ENCODE measurements around the gene KLHL21.
A peak's percentile ranks its signal among the peaks of the same experiment; 100 is the strongest.
"Not testable (repeated sequence)": the region's sequence is repeated elsewhere in the genome, so short reads cannot be mapped to it uniquely, and the experiment has no call there.

Gene KLHL21

DNA sequence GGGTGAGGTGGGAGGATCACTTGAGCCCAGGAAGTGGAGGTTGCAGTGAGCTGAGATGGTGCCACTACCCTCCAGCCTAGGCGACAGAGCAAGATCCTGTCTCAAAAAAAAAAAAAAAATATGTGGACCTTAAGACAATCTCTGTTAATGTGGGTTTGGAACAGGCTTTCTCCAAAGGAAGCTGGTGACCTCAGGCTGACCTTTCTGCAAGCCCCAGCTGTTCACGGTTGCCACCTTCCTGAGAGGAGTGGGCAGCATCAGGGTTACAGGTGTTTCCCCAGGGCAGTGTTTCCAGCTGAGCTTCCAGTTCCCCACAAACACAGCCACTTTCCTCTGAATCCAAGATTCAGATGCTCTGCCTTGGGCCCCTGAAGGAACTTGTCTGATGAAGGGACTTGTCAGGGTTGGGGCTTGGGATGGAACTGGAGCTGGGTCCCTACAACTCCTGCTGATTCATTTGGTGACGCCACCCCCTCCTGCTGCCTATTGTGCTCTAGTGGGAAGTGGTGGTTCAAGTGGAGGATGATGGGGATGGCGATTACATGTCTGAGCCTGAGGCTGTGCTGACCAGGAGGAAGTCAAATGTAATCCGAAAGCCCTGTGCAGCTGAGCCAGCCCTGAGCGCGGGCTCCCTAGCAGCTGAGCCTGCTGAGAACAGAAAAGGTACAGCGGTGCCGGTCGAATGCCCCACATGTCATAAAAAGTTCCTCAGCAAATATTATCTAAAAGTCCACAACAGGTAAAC, 20.9 kb downstream of the KLHL21 start:
- DNase-seq = no peak

DNA sequence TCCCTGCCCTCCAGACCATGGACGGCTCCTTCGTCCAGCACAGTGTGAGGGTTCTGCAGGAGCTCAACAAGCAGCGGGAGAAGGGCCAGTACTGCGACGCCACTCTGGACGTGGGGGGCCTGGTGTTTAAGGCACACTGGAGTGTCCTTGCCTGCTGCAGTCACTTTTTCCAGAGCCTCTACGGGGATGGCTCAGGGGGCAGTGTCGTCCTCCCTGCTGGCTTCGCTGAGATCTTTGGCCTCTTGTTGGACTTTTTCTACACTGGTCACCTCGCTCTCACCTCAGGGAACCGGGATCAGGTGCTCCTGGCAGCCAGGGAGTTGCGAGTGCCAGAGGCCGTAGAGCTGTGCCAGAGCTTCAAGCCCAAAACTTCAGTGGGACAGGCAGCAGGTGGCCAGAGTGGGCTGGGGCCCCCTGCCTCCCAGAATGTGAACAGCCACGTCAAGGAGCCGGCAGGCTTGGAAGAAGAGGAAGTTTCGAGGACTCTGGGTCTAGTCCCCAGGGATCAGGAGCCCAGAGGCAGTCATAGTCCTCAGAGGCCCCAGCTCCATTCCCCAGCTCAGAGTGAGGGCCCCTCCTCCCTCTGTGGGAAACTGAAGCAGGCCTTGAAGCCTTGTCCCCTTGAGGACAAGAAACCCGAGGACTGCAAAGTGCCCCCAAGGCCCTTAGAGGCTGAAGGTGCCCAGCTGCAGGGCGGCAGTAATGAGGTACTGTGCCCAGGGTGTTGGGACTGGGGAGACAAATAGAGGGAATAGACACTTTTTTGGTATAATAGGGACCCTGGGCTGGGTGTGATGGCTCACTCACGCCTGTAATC, 21.9 kb downstream of the KLHL21 start:
- no peak for DNase-seq

DNA sequence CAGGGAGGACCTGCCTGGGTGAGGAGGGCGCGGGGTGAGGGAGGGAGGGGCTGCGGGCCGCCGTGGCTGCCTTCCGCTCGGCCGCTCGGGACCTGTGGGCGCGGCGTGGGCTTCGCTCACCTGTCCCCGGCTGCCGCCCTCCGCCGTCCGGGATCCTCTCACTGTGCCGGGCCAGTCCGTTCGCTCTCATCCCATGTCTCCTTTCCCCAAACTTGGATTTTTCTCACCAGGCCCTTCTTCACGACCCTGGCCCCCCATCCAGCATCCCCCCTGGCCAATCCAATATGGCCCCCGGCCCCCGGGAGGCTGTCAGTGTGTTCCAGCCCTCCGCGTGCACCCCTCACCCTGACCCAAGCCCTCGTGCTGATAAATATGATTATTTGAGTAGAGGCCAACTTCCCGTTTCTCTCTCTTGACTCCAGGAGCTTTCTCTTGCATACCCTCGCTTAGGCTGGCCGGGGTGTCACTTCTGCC, 22.5 kb downstream of the KLHL21 start:
- DNase-seq = no peak

DNA sequence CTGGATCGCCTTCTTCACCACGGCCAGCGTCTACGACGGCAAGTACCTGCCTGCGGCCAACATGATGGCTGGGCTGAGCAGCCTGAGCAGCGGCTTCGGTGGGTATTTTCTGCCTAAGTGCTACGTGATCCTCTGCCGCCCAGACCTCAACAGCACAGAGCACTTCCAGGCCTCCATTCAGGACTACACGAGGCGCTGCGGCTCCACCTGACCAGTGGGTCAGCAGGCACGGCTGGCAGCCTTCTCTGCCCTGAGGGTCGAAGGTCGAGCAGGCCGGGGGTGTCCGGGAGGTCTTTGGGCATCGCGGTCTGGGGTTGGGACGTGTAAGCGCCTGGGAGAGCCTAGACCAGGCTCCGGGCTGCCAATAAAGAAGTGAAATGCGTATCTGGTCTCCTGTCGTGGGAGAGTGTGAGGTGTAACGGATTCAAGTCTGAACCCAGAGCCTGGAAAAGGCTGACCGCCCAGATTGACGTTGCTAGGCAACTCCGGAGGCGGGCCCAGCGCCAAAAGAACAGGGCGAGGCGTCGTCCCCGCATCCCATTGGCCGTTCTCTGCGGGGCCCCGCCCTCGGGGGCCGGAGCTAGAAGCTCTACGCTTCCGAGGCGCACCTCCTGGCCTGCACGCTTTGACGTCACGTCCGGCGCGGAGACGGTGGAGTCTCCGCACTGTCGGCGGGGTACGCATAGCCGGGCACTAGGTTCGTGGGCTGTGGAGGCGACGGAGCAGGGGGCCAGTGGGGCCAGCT, 23.1 kb downstream of the KLHL21 start, which contains the start of gene ZBTB48:
ZBTB48 (plus strand) TSS at position 621 of the 745 bp plus-strand sequence. CDS start 616 bp downstream, outside the sequence.
- peak; percentile 95 for DNase-seq

DNA sequence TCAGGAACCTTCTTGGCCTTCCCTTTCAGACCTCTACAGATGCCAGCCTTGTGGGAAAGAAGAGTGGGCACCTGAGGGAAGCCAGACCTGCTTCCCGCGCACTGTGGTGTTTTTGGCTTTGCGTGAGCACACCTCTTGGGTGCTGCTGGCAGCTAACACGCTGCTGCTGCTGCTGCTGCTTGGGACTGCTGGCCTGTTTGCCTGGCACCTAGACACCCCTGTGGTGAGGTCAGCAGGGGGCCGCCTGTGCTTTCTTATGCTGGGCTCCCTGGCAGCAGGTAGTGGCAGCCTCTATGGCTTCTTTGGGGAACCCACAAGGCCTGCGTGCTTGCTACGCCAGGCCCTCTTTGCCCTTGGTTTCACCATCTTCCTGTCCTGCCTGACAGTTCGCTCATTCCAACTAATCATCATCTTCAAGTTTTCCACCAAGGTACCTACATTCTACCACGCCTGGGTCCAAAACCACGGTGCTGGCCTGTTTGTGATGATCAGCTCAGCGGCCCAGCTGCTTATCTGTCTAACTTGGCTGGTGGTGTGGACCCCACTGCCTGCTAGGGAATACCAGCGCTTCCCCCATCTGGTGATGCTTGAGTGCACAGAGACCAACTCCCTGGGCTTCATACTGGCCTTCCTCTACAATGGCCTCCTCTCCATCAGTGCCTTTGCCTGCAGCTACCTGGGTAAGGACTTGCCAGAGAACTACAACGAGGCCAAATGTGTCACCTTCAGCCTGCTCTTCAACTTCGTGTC, 23.9 kb downstream of the KLHL21 start:
- DNase-seq = no peak

DNA sequence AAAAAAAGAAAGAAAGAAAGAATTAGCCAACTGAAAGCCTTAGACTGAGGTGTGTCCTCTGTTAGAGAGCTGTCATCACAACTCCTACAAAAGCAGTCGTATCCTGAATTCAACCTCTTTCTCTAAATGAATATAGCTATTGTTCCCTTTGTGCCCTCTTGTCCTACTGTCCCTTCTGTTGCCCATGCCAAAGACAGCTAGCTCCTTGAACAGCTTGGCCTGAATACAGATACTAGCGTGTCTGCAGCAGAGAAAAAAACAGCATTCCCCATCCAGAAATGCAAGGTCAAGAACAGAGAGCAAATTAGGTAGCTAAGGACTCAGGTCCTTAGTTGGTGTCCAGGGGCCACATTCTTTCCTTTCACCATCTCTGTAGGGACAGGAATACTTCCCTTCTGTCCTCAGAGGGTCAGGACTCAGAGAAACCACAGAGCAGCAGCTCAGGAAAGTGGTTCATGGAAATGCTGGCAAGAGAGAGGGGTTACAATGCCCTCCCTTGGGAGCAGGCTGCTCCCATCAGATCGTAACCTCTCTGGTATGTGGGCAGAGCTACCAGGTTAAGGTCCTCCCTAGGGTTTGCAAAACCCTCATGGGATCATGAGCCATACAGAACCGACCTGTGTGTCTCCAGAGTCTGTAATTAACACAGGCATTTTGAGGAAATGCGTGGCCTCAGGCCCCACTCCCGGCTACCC, 24.7 kb downstream of the KLHL21 start:
- no peak for DNase-seq

DNA sequence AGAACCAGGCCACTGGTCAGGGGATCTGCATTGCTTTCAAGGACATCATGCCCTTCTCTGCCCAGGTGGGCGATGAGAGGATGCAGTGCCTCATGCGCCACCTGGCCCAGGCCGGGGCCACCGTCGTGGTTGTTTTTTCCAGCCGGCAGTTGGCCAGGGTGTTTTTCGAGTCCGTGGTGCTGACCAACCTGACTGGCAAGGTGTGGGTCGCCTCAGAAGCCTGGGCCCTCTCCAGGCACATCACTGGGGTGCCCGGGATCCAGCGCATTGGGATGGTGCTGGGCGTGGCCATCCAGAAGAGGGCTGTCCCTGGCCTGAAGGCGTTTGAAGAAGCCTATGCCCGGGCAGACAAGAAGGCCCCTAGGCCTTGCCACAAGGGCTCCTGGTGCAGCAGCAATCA, 27.9 kb downstream of the KLHL21 start:
- DNase-seq = no peak

DNA sequence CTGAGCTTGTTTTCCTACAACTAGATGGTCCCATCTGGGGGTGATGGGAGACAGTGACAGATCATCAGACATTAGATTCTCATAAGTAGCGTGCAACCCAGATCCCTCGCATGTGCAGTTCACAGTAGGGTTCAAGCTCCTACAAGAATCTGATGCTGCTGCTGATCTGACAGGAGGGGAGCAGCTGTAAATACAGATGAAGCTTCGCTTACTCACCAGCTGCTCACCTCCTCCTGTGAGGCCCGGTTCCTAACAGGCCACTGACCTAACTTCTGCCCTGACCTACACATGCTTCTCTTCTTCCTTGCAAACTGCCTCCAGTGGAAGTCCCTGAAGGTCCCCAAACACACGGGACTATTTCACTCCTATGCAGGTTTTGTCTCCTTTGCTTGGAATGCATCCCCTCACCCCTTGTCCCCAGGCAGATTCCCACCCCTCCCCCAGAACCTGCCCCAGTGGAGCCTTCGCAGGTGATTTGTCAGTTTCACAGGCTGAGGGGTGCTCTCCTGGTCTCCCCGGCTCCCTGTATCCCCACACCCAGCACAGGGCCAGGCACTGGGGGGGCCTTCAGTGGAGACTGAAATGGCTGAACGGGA, 28.5 kb downstream of the KLHL21 start:
- DNase-seq = peak; percentile 49

DNA sequence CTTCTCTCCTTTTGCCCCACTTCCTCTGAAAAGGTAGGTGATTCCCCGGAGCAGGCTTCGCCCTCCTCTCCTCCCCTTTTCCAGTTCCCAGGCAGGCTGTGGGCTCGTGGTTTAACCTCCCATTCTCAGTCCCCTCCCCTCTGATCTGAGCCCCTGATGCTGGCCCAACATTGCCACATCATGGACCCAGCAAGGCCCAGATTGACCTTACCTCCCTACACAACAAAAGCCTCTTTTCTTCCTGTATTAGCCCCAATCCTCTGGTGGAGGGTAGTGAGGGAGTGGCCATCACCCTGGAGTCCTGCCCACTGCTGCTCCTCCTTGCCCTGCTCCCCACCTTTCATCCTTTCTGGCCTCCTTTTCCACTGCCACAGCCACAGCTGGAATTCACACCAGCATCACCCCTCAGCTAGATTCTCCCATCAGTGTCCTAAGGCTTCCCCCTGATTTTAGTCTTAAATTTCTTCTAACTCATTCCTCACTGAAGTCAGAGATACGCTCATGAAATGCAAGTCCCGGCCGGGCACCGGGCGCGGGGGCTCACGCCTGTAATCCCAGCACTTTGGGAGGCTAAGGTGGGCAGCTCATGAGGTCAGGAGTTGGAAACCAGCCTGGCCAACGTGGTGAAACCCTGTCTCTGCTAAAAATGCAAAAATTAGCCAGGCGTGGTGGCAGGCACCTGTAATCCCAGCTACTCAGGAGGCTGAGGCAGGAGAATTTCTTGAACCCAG, 29.9 kb downstream of the KLHL21 start:
- DNase-seq = no peak

DNA sequence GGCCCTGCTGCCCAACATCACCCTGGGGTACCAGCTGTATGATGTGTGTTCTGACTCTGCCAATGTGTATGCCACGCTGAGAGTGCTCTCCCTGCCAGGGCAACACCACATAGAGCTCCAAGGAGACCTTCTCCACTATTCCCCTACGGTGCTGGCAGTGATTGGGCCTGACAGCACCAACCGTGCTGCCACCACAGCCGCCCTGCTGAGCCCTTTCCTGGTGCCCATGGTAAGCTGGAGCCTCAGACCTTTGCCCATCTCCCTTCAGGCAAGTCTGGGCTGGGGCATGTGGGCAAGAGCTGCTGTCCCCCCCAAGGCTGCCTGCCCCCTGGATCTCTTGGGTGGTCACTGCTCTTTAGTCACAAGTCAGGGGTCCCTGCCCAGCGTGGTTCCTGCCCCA, 31.7 kb downstream of the KLHL21 start:
- no peak for DNase-seq

DNA sequence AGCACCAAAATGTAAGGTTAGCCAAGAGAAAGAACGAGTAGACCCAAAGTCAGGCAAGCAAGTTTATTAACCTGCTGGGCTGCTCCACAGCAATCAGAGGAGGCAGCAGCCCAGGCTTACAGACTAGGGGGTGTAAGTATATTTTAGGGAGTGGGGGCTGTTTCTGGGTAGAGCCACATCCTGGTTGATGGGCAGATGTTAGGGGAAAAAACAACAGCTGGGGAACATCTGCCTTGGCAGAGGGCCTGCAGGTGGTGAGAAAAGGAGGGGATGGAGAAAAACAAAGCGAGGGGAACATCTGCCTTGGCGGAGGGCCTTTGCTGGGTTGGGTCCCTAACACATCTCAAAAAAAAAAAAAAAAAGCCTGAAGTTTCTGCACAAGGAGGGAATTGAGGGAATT, 32.6 kb downstream of the KLHL21 start:
- DNase-seq = peak; percentile 59

DNA sequence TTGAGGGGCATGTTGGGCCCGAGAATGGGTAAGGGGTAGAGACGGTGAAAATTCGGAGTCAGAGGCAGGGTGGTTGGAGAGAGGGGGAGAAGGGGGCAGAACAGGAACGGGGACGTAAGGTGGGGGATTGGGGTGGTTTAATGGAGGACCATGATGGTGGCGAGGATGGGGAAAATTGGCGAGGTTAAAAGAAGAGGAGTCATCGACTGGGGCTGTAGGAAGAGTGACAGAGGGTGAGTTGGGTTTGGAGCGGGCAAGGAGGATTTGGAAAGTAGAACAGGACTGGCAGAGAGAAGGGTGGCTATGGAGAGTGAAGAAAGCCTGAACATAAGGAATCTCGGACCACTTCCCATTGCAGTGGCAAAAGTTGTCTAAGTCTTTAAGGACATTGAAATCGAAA, 33.6 kb downstream of the KLHL21 start:
- DNase-seq = no peak

DNA sequence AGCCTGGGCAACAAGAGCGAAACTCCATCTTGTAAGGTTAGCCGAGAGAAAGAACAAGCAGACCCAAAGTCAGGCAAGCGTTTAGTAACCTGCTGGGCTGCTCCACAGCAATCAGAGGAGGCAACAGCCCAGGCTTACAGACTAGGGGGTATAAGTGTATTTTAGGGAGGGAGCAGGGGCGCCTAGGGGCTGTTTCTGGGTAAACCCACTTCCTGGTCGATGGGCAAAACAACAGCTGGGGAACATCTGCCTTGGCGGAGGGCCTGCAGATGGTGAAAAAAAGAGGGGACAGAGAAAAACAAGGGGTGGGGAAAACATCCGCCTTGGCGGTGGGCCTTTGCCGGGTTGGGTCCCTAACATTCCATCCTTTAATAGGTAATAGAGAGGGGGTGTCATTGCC, 42.4 kb downstream of the KLHL21 start:
- DNase-seq = peak; percentile 11

DNA sequence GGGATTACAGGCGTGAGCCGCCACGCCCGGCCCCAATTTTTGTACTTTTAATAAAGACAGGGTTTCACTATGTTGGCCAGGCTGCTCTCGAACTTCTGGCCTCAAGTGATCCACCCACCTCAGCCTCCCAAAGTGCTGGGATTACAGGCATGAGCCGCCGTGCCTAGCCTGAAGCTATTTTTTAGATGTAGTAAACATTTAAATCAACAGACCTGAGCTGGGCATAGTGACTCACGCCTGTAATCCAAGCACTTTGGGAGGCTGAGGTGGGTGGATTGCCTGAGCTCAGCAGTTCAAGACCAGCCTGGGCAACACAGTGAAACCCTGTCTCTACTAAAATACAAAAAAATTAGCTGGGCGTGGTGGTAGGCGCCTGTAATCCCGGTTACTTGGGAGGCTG, 43.5 kb downstream of the KLHL21 start:
- not testable (repeated sequence) for DNase-seq

DNA sequence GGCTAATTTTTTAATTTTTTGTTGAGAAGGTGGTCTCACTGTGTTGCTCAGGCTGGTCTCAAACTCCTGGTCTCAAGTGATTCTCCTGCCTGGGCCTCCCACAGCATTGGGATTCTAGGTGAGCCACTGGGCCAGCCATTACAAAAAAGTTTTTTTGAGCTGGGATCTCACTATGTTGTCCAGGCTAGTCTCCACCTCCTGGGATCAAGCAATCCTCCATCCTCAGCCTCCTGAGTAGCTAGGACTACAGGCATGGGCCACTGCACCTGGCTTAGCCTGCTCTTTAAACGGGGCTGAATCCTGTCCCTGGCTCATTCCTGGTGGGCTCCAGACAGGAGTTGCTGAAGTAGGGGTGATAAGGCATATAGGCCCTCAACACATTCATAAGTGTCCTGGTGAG, 45.1 kb downstream of the KLHL21 start:
- DNase-seq = no peak

DNA sequence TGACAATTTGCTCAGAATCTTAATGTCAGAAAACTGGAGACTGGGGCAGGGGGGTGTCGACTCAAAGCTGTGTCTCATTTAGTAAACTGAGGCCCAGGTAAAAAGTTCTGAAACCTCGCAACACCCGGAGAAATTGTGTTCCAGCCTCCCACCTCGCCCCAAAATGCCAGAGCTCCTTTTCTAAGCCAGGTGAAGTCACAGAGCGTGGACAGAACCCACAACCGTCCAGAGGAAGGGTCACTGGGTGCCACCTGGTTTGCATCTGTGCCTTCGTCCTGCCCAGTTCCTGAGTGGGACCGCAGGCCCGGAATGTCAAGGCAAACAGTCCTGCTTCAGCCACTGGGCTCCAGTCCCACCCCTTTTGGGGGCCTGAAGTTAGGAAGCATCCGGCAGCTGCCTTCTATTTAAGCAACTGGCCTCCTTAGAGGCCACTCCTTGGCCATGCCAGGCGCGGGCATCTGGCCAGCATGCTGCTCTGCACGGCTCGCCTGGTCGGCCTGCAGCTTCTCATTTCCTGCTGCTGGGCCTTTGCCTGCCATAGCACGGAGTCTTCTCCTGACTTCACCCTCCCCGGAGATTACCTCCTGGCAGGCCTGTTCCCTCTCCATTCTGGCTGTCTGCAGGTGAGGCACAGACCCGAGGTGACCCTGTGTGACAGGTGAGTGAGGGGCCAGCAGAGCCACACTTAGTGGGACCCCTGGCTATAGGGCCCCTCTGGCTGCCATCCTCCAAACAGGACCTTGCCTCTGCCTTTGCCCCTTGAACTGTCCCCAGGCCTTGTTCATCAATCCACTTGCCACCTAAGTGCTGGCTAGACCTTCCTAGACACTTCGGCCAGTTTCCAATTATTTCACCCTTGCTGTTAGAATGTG, 47.5 kb downstream of the KLHL21 start, which contains the start of gene TAS1R1:
TAS1R1 (plus strand) TSS at position 401 of the 872 bp plus-strand sequence; CDS start at position 468, 67 bp downstream.
- no peak for DNase-seq

DNA sequence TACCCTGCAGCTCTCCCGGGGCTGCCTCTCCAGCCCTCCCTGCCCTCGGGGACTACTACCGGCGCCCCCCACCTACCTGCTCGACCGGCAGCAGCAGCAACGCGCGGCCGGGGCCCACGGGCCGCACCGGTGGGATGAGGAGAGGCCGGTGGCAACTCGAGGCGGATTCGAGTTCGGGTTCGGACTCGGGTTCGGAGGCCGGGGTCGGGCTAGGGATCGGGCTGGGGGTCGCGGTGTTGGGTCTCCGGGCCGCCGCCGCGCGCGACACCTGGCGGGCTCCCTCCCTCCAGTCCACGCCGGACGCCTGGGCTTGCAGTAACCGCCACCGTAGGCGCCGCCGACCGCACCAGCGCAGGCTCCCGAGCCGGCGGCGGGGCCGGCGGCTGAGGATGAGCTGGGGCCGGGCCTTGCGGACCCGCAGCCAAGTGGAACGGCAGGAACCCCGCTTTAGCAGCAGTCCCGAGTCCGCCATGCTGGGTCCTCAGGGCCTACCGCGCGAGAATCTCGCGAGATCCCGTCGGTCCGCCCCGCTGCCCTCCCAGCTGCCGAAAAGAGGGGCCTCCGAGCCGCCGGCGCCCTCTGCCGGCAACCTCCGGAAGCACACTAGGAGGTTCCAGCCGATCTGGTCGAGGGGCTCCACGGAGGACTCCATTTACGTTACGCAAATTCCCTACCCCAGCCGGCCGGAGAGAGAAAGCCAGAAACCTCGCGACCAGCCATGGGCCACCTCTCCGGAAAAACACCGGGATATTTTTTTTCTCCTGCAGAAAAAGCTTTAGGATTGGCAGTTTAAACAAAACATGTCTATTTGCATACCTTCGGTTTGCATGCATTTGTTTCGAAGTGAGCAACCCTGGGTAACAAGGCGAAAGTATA, 48.4 kb downstream of the KLHL21 start, which contains the start of gene NOL9:
NOL9 (minus strand) TSS at position 483 of the 876 bp plus-strand sequence; CDS start at position 472, 11 bp downstream.
- DNase-seq = peak; percentile 87

DNA sequence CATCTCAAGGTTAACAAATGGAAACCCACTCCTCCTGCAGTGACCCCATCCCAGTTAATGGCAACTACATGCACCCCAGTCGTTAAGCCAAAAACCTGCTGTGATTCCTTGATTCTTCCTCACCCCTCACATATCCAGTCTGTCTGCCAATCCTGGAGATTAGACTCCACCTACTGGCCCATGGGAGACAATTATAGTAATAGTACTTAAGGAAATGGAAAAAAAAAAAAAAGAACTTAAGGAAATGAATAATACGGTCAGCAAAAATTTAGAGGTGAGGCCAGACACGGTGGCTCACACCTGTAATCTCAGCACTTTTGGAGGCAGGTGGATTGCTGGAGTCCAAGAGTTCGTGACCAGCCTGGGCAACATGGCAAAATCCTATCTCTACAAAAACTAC, 55.4 kb downstream of the KLHL21 start:
- peak; percentile 13 for DNase-seq

All from NCI-H2171 treated with DMSO at 0.1 percent for 48 hours (cell line).